GM08714 (cell line): ENCODE measurements around the gene SPACA5.
"Not testable (repeated sequence)": the region's sequence is repeated elsewhere in the genome, so short reads cannot be mapped to it uniquely, and the experiment has no call there.

Experiments used
- H3K4me3 ChIP-seq: fragments of 200-500 bp; sonication (Bioruptor generic); 2 replicates; pipeline ENCODE4 v1.5.1; 2014; ENCODE audit warnings: mild to moderate bottlenecking, low read length, inconsistent platforms
- ZNF274 ChIP-seq: IDR thresholded peaks from 2 replicates; pipeline ENCODE4 v1.6.1; 2012; ENCODE audit warnings: mild to moderate bottlenecking, low read depth, low read length

SPACA5 gene

GRCh38 chrX:48006688-48007087, at the start of gene SPACA5:
TSS of gene SPACA5 (plus strand) at chrX:48006988. CDS start at chrX:48007803, 815 bp downstream.
- H3K4me3 ChIP-seq, result not testable (repeated sequence)

- H3K4me3 ChIP-seq, result not testable (repeated sequence)
These were observed 48.6 kb upstream of the SPACA5 start for GRCh38 chrX:47958206-47958605.

- no peak overlapping the region for H3K4me3 ChIP-seq
- no peak for TF ChIP-seq ZNF274
These were observed 47.9 kb upstream of the SPACA5 start for GRCh38 chrX:47958761-47959342.

GRCh38 chrX:47960406-47960805, 46.4 kb upstream of the SPACA5 start:
- H3K4me3 ChIP-seq, result no peak overlapping the region

GRCh38 chrX:47961830-47962229, 45.0 kb upstream of the SPACA5 start:
- H3K4me3 ChIP-seq, result not testable (repeated sequence)

More at GRCh38 chrX:47960406-47960805, 46.4 kb upstream of the SPACA5 start:
- no peak for TF ChIP-seq ZNF274

- not testable (repeated sequence) for H3K4me3 ChIP-seq
These were observed 41.3 kb upstream of the SPACA5 start for GRCh38 chrX:47965526-47965925.

GRCh38 chrX:47973235-47973634, 33.6 kb upstream of the SPACA5 start:
- TF ChIP-seq ZNF274, result no peak
- no peak overlapping the region for H3K4me3 ChIP-seq

- TF ChIP-seq ZNF274, result peak; percentile 95
- no peak overlapping the region for H3K4me3 ChIP-seq
These were observed 30.3 kb upstream of the SPACA5 start for GRCh38 chrX:47976254-47977151.

- no peak overlapping the region for H3K4me3 ChIP-seq
- TF ChIP-seq ZNF274, result no peak
These were observed 15.3 kb upstream of the SPACA5 start for GRCh38 chrX:47991263-47992094.

- no peak overlapping the region for H3K4me3 ChIP-seq
- TF ChIP-seq ZNF274, result no peak
These were observed 14.8 kb upstream of the SPACA5 start for GRCh38 chrX:47992095-47992380.

- no peak overlapping the region for H3K4me3 ChIP-seq
- TF ChIP-seq ZNF274, result no peak
These were observed 14.1 kb upstream of the SPACA5 start for GRCh38 chrX:47992669-47993068.

GRCh38 chrX:48001260-48001659, 5.5 kb upstream of the SPACA5 start:
- no peak for TF ChIP-seq ZNF274
- H3K4me3 ChIP-seq, result no peak overlapping the region

- no peak for TF ChIP-seq ZNF274
- H3K4me3 ChIP-seq, result peak overlapping the region; percentile 24; the same call in 1 of the 2 replicates
These were observed 4.5 kb upstream of the SPACA5 start for GRCh38 chrX:48002319-48002718.

GRCh38 chrX:48002929-48003328, 3.9 kb upstream of the SPACA5 start:
- no peak for TF ChIP-seq ZNF274
- H3K4me3 ChIP-seq, result peak overlapping the region; percentile 72

- TF ChIP-seq ZNF274, result no peak
- H3K4me3 ChIP-seq, result peak overlapping the region; percentile 72
These were observed 3.4 kb upstream of the SPACA5 start for GRCh38 chrX:48003367-48003757.
